Ovary (tissue), 9 donors: Measurements from ENCODE around the gene GAL3ST2. TPM values are rescaled to one million over a fixed set of nuclear protein-coding genes. Genes with fewer than 3 reads are reported as not detected.
"Not testable (repeated sequence)": the region's sequence is repeated elsewhere in the genome, so short reads cannot be mapped to it uniquely, and the experiment has no call there.

Experiments used
- DNase-seq, 5 donors: peaks; one replicate each; pipeline ENCODE4 v3.0.0-alpha.2; 2019 to 2020
- H3K27ac ChIP-seq, 2 donors: fragments of 200-600 bp; one replicate each; pipeline versions ENCODE4 v1.5.1 to v1.8.0; 2019 to 2022
- H3K27me3 ChIP-seq: fragments of 200-600 bp; one replicate; pipeline ENCODE4 v1.8.0; 2022
- H3K36me3 ChIP-seq: fragments of 200-600 bp; sonication (generic); one replicate; pipeline ENCODE4 v1.5.1; 2019
- H3K4me1 ChIP-seq: one replicate; pipeline ENCODE4 v1.8.1; 2013; ENCODE audit warnings: mild to moderate bottlenecking, moderate library complexity; ENCODE audit not compliant: insufficient read depth
- H3K4me3 ChIP-seq: fragments of 200-600 bp; sonication (generic); one replicate; pipeline ENCODE4 v1.5.1; 2017
- H3K9me3 ChIP-seq, 2 donors: fragments of 200-600 bp in 1 of 2; sonication (generic) in 1 of 2; one replicate each; pipeline versions ENCODE4 v1.5.1 to v1.8.1; 2013 to 2019; ENCODE audit warnings: mild to moderate bottlenecking in 1 of 2, moderate library complexity in 1 of 2
- EP300 ChIP-seq: sonication (generic); formaldehyde crosslinking; IDR thresholded peaks from one replicate; pipeline ENCODE4 v1.6.1; 2017; ENCODE audit warnings: antibody characterized with exemption
- POLR2A ChIP-seq: fragments of 450-650 bp; IDR thresholded peaks from one replicate; pipeline ENCODE4 v1.6.1; 2017; ENCODE audit warnings: antibody characterized with exemption, mild to moderate bottlenecking, moderate library complexity
- WGBS, 3 donors: extraction: QIAGEN DNeasy Blood & Tissue Kit in 1 of 3; methylation state at CpG; one replicate each; pipeline versions ENCODE4 v1.1.5 to v1.1.7; 2013 to 2017; 5-methylcytosine and 5-hydroxymethylcytosine counted together
- intact Hi-C, 4 donors: fragments of 100-400 bp; cut with DNase I; formaldehyde crosslinking; loops; one replicate each; pipeline versions ENCODE4 v1.11.0 to v1.15.1; 2022 to 2023
- polyA plus RNA-seq, 2 donors: library from polyadenylated mRNA; stranded (reverse); fragments of 200-250 nt in 1 of 2; fragments of 350-450 nt in 1 of 2; fragmentation: Illumina TruSeq in 1 of 2; extraction: RNeasy Lipid Tissue Mini Kit (QIAGEN cat#74804) in 1 of 2; gene quantifications; one replicate each; pipeline ENCODE4 v1.2.3, GENCODE V29; 2013 to 2014
- total RNA-seq, 7 donors: library from RNA; depleted of rRNA in 2 of 7; stranded (reverse); fragments of >200 nt in 2 of 7; fragmentation: NEBNext Ultra II Directional in 3 of 7; extraction: Animal tissue kit (Norgen Biotek cat#: 25700) in 3 of 7; gene quantifications; one replicate each; pipeline versions ENCODE4 v1.1.0 to v1.2.4, GENCODE V29; 2016 to 2023
- TF ChIP-seq, protein P1 (sequence below), 3 donors: fragments of 450-650 bp in 2 of 3; fragments of 200-600 bp in 1 of 3; IDR thresholded peaks; one replicate each; pipeline versions ENCODE4 v1.5.1 to v1.8.0; 2016 to 2022; ENCODE audit warnings: antibody characterized with exemption in 3 of 3, mild to moderate bottlenecking in 1 of 3
- donor health status: DM: no; HTN: no; CAD: no; lungs with moderate emphysema.
- donor health status: DM: no; HTN: no; CAD: no.
- donor health status: Bipolar disorder and iron deficiency.
- donor health status: DM: yes; HTN: yes; CAD: no.
- donor health status: DM: no; HTN: no; CAD: no.
- donor health status: DM: yes; HTN: yes; CAD: no.

GAL3ST2 gene
- total and polyA plus RNA-seq, 9 donors = 0.05 to 4.3 (median 0.57) TPM; not detected in 3

DNA sequence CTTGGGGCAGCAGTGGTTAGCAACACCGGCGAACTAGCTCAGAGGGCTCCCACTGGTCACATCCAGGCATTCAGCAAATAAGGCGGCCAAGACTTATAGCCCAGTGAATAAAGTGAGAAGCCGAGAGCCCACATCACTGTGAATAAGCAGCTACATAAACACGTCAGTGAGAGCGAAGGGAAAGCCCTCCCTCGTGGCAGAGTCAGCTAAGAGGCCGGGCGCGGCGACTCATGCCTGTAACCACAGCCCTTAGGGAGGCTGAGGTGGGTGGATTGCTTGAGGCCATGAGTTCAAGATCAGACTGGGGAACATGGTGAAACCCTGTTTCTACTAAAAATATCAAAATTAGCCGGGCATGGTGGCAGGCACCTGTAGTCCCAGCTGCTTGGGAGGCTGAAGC lies 37.0 kb upstream of the GAL3ST2 start:
- no peak overlapping the region for H3K4me3 ChIP-seq
- intact Hi-C loops = loop anchor here in 3 of 4 donors (5.0 to 10.0 kb wide), 2 partner anchors 135 to 138 kb away; no protein-coding TSS in a partner anchor
- no peaks in the 10 kb centered on the region for H3K36me3 ChIP-seq
- no peaks in the 10 kb centered on the region for H3K27me3 ChIP-seq
- TF ChIP-seq, protein P1, sequence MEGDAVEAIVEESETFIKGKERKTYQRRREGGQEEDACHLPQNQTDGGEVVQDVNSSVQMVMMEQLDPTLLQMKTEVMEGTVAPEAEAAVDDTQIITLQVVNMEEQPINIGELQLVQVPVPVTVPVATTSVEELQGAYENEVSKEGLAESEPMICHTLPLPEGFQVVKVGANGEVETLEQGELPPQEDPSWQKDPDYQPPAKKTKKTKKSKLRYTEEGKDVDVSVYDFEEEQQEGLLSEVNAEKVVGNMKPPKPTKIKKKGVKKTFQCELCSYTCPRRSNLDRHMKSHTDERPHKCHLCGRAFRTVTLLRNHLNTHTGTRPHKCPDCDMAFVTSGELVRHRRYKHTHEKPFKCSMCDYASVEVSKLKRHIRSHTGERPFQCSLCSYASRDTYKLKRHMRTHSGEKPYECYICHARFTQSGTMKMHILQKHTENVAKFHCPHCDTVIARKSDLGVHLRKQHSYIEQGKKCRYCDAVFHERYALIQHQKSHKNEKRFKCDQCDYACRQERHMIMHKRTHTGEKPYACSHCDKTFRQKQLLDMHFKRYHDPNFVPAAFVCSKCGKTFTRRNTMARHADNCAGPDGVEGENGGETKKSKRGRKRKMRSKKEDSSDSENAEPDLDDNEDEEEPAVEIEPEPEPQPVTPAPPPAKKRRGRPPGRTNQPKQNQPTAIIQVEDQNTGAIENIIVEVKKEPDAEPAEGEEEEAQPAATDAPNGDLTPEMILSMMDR (IDR thresholded peaks at IDR 0.05) = no peak
- TF ChIP-seq POLR2A (no peak), EP300 (no peak)
- no peak for DNase-seq
- H3K4me1 ChIP-seq = peaks cover 3% of the 10 kb centered on the region
- WGBS, 3 donors = 85 to 91% (median 89%) methylated on average over 12 of the region's 12 CpGs
- no peaks in the 10 kb centered on the region for H3K9me3 ChIP-seq
- no peak overlapping the region for H3K27ac ChIP-seq

- DNase-seq = no peak
- H3K27me3 ChIP-seq = no peaks in the 10 kb centered on the region
- 85 to 87% (median 87%) methylated on average over 10 of the region's 10 CpGs for WGBS, 3 donors
- intact Hi-C loops = no loop called here
- no peaks in the 10 kb centered on the region for H3K9me3 ChIP-seq
- H3K36me3 ChIP-seq = no peaks in the 10 kb centered on the region
- no peak overlapping the region for H3K27ac ChIP-seq
- H3K4me3 ChIP-seq = no peak overlapping the region
- no peaks in the 10 kb centered on the region for H3K4me1 ChIP-seq
- TF ChIP-seq EP300 = no peak
- no peak for TF ChIP-seq POLR2A
- TF ChIP-seq, protein P1 (IDR thresholded peaks at IDR 0.05) = no peak
Measured at GRCh38 chr2:241741016-241741415, 35.6 kb upstream of the GAL3ST2 start.

- 91 to 94% (median 93%) methylated on average over 28 of the region's 28 CpGs for WGBS, 3 donors
- intact Hi-C loops = no loop called here
- DNase-seq = no peak
- no peaks in the 10 kb centered on the region for H3K9me3 ChIP-seq
- TF ChIP-seq, protein P1 (IDR thresholded peaks at IDR 0.05) = no peak
- no peak for TF ChIP-seq POLR2A
- no peak for TF ChIP-seq EP300
- H3K36me3 ChIP-seq = no peaks in the 10 kb centered on the region
- no peak overlapping the region for H3K27ac ChIP-seq
- no peaks in the 10 kb centered on the region for H3K27me3 ChIP-seq
- no peaks in the 10 kb centered on the region for H3K4me1 ChIP-seq
- no peak overlapping the region for H3K4me3 ChIP-seq
Measured at GRCh38 chr2:241742320-241742939, 34.2 kb upstream of the GAL3ST2 start.

DNA sequence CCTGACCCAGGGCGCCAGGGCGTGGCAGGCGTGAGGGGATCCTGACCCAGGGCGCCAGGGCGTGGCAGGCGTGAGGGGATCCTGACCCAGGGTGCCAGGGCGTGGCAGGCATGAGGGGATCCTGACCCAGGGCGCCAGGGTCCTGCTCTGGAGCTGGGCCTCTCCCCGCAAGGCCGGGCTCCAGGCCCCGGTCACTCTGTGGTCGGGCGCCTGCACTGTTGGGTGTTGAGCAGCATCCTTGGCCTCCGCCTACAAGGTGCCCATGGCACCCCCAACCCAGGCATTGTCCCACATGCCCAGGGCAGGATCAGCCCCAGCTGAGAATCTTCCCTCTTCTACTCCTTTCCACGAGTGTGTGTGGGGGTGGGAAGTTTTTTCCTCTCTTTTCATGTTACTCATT lies 33.6 kb upstream of the GAL3ST2 start:
- not testable (repeated sequence) for H3K9me3 ChIP-seq

GRCh38 chr2:241743620-241744019 lies 33.0 kb upstream of the GAL3ST2 start:
- DNase-seq = no peak
- TF ChIP-seq, protein P1 (IDR thresholded peaks at IDR 0.05) = no peak
- TF ChIP-seq EP300 (no peak), POLR2A (no peak)
- Histone ChIP-seq H3K36me3 (no peaks in the 10 kb centered on the region), H3K27me3 (no peaks in the 10 kb centered on the region), H3K4me3 (no peak overlapping the region), H3K9me3 (no peaks in the 10 kb centered on the region), H3K4me1 (no peaks in the 10 kb centered on the region), H3K27ac (no peak overlapping the region)
- 84 to 94% (median 85%) methylated on average over 16 of the region's 16 CpGs for WGBS, 3 donors
- intact Hi-C loops = no loop called here

More for the DNA sequence above, 33.6 kb upstream of the GAL3ST2 start:
- H3K36me3 ChIP-seq, H3K27ac ChIP-seq, intact Hi-C loops, H3K4me1 ChIP-seq, H3K4me3 ChIP-seq, H3K27me3 ChIP-seq, DNase-seq: not testable (repeated sequence)
- WGBS, 3 donors = 83 to 92% (median 89%) methylated on average over 8 to 15 of the region's 15 CpGs
